ENCODE measurements around the gene HERPUD2.
"Not testable (repeated sequence)": the region's sequence is repeated elsewhere in the genome, so short reads cannot be mapped to it uniquely, and the experiment has no call there.

The HERPUD2 gene

DNA sequence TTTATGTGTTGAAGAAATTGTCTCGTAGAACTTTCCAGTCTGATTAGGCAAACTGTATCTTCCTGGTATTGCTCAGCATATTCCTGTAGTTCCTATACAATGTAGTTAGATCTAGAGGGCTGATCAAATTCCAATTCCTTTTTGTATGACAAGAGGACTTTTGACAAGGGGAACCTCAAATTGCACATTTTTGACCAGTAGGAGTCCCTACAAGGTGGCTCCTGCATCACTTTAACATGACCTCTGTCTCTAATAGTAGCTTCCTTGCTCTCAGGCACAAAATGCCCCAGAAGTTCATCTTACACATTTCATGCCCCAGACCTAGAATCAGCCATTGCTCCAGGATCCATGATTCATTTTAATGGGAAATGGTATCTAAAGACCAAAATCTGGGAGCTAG, 18.7 kb downstream of the HERPUD2 start:
- no peak for DNase-seq

DNA sequence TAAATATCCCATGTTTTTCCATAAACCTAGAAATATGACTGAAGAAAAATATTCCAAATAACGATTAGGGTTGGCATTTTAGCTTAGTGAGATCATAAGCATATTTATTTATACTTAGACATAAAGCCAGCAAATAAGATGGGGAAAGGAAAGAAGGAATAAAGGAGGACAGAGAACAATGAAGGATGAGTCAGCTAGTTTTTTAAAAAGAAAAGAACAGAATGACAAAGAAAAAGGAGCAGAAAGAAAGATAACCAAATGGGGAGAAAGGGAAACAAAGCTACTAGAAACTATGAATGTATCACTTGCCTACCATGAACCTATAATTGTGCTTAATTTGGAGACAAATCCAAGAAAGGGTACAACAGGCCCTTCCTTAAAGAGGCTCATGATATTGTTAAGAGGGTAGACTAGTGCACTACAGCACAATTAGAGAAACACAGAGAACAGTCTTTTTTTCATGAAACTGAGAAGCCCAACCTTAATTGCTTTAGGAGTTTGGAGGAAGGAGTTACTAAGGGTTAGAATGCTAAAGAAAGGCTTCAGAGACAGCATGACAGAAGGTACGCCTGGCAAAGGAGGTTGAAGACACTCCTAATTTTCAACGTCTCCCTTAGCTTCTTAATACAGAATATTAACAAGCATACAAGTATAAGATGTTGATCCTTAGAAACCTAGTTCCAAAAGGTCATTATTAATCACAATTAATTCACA, 23.9 kb downstream of the HERPUD2 start:
- DNase-seq: no peak

DNA sequence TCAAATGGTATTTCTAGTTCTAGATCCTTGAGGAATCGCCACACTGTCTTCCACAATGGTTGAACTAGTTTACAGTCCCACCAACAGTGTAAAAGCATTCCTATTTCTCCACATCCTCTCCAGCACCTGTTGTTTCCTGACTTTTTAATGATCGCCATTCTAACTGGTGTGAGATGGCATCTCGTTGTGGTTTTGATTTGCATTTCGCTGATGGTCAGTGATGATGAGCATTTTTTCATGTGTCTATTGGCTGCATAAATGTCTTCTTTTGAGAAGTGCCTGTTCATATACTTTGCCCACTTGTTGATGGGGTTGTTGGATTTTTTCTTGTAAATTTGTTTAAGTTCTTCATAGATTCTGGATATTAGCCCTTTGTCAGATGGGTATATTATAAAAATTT, 34.5 kb downstream of the HERPUD2 start:
- DNase-seq: not testable (repeated sequence)

DNA sequence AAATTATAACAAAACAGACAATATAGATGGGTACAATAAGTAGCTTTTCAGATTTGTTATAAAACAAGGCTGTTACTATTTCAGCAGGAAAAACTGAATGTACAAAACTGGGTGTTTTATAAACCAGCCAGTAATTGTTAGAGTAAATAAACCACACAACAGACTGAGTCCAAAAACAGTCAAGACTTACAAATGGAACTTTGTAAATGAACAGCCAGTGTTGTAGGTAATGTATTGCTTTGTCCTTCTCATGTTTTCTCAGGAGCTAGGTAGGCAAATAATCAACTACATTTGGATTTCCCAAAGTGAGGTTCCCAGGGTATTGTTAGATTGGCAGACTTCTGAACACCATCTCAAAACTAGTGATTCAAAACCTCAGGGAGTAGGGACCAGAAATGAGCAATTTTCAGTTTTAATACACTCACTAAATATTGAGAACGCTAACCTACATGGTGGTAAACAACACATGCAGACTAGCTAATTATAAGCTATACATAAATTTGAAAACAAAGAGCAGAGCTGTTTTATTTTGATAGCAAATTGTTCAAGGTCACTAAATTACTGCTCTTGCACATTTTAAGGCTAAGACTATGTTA, 36.2 kb downstream of the HERPUD2 start:
- DNase-seq: no peak

DNA sequence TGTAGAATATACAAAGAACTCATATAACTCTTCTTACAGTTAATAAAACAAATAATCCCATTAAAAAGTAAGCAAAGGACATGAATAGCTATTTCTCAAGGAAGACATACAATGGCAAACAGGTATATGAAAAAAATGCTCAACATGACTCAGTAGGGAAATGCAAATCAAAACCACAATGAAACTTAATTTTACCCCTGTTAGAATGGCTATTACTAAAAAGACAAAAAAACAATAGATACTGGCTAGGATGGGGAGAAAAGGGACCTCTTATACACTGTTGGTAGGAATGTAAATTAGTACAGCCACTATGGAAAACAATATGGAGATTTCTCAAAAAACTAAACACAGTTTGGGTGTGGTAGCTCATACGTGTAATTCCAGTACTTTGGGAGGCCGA, 37.8 kb downstream of the HERPUD2 start:
- DNase-seq: no peak

DNA sequence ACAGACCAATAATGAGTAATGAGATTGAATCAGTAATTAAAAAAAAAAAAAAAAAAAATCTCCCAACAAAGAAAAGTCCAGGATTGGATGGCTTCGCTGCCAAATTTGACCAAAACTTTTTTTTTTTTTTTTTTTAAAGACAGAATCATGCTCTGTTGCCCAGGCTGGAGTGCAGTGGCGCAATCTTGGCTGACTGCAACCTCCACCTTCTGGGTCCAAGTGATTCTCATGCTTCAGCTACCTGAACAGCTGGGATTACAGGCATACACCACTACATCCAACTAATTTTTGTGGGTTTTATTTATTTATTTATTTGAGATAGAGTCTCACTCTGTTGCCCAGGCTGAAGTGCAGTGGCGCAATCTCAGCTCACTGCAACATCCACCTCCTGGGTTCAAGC, 40.4 kb downstream of the HERPUD2 start:
- not testable (repeated sequence) for DNase-seq

DNA sequence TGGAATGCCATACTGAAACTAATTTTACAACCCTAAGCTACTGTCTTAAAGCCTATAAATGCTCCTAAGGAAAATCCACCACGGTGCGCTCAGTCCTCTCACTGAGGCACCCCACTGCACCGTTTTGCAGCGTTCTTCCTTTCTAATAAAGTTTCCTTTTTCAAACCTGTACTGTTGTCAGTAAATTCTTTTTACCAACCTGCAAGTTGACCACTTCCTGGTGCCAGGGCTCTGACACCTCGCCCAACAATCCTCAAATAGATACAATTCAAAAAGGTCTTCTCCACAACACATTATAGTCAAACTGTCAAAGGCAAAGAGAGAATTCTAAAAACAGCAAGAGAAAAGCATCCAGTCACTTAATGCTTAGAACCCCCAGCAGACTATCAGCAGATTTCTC, 42.8 kb downstream of the HERPUD2 start:
- DNase-seq: peak in 1 of 2 donors; percentile 7

DNA sequence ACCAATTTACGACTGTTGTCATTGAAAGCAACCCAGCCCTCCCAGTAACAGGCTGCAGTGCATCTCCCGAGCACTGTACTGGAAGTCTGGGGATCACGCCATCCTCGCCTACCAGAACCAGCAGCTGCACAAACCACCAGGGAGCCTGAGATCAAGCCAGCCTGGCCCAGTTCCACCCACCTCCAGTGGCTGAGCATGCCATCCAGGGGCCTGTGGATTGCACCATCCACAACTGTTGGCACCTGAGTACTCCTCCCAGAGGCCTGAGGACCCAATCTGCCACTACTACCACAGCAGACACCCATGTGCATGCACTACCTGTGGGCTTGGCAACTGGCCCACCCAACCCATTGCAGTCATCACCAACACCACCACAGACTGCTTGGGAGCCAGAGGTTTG, 44.2 kb downstream of the HERPUD2 start:
- no peak for DNase-seq

DNA sequence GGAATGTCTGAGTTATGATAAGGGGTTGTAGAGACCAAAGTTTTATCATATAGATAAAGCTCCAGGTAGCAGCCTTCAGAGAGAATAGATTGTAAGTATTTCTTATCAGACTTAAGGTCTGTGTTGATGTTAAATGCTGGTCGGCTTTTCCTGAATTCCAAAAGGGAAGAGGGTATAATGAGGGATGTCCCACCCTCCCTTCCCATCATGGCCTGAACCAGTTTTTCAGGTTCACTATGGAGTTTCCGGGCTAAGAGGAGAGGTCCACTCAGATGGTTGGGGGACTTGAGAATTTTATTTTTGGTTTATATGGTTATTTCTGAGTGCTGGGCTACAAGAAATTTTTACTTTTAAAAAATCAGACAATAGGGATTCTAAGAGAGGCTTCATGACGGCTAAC, 45.2 kb downstream of the HERPUD2 start:
- DNase-seq: no peak

DNA sequence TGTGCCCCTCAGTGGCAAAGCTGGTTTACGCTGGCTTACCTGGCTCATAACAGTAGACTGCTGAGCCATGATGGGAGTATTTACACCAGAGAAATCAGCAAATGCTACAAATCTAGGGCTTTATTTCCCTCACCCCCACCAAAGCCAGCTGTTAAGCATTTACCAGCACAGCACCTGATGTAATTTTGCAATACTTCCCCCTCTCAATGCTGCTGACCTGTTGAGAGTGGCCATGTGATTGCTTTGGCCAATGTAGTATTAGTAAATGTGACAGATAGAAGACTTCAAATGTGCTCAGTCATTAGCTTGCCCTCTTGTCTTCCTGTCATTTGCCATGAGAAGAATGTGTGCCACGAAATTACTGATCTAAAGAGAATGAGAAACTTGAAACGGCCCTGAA, 46.6 kb downstream of the HERPUD2 start:
- no peak for DNase-seq

DNA sequence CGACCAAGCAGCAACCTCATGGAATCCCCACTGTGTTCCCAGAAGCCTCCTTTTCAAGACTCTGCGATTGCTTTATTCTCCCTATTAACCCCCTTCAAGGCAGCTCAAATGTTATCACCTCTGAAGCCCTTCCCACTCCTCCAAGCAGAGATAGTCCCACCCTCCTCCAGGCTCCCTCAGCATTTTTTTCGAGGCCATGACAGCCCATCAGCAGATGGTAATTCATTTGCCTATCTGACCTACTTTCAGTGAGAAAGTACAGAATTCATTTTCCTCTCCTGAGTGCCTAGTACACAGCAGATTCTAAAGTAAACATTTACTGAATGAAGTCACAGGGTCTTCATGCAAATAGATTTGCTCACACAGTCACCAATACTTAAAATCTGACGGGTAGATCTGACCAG, 47.8 kb downstream of the HERPUD2 start:
- DNase-seq: no peak

DNA sequence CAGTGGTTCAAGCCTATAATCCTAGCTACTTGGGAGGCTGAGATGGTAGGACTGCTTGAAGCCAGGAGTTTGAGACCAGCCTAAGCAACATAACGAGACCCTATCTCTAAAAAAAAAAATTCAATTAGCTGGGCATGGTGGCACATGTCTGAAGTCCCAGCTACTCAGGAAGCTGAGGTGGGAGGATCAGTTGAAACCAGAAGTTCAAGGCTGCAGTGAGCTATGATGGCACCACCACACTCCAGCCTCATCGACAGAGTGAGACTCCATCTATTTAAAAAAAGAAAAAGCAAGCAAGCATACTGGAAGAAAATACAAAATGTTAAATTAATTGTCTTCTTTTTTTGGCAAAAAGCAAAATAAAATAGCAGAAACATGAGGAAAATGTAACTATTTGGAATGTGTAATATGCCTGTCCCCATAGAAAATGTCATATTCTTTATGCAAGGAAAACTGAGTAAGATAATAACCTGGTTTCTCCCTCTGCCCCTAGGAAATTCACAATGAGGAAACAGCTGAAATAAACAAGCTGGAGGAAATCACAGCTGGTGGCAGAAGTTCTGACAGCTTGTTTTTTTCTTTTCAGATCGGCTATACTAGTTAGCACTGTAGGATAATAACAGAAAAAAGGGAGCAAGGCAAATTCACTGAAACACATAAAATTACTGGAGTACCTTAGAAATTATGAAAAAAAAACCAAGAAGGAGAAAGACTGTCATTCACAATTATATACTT, 48.5 kb downstream of the HERPUD2 start:
- no peak for DNase-seq

DNA sequence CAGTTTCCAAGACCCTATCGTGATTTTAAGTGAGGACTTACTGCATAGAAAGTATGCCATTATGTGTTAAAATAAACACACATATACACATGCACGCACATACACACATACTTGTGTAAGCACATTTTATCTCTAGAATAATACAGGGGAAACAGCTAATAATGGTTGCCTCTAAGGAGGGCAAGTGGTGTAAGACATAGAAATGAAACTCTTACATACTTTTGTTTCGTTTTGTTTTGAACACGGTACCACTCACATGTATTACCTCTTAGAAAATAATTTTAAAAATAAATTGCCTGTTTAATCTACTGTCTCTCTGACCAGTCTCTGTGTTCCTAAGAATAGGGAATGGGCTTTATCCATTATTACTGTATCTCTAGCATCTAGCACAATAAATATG, 49.2 kb downstream of the HERPUD2 start:
- no peak for DNase-seq

DNA sequence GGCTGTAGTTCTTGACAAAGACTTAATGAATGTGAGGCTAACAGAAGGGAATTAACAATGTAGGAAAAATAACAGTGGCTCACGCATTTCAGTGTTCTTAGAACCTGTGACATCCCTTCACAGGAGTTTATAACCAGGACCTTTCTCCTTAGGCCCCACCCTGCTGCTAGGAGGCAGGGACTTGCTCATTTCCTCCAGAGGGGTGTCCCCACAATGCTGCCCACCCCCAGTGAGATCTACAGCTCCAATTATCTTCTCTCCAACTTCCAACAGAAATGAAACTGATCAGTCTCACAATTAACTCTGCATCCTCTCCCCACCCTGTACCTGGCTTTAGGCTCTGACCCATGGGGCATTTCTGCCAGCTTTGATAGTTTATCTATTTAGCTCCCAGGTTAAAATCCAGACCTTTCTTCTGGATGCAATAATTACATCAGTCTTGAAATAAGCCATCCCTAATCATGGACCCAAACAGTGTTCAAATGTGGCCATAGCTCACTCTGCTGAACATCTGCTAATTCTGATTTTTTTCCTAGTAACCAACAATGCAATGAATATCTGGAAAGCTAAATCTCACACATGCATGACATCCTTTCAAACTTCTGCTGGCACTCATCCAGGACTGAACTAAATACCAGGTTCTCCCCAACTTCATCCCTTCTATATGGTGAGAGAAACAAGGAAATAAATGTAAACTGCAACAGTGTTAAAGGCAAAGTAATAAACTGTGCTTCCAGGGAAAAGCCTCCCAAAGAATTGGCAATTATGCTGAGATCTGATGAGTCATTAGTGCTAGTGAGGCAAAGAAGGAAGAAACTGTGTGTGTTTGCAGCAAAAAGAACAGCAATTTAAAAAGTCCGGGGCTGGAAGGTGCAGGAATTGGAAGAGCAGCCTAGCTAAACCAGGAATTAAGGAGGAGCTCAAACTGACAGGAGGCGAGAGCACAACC, 64.6 kb downstream of the HERPUD2 start:
- no peak for DNase-seq

DNA sequence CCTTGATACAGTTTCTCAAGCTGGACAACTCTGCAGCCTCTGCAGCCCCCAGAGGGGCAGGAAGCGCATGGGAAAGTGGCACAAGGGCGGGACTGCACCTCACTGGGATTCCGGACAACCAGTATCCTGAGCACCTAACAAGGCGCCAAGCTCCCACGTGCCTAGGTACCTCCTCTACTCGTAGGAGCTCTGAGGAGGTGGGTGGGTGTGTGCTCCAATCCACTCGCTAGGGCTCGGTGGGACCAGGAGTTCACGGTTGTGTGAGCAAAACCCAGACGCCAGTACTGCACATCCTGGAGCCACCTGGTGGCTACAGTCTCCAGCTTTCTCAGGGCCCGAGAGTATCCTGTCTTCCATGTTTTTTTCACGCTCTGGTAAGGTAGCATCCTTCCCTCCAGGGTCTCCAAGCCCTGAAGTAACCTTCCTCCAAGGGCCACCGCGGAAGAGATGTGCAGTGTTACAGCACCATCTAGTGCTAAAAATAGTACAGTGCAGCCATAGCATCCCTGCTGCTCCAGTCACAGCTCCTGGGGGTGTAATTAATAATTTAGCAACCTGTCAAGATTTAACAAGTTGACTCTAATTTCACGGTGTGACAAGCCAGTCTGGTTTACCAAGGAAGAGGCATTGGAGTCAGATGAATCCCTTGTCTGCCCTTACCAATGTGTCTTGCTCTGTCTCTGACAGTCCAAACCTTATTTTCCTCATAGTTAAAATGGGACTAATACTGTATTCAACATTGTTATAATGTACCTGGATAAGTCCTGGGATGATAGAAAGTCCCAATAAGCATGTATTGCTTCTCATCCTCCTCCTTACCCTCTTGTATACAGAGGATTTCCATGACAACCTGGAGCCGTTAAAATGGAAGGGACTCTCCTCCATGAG, 70.4 kb downstream of the HERPUD2 start:
- peak; percentile 30 to 47 for DNase-seq

DNA sequence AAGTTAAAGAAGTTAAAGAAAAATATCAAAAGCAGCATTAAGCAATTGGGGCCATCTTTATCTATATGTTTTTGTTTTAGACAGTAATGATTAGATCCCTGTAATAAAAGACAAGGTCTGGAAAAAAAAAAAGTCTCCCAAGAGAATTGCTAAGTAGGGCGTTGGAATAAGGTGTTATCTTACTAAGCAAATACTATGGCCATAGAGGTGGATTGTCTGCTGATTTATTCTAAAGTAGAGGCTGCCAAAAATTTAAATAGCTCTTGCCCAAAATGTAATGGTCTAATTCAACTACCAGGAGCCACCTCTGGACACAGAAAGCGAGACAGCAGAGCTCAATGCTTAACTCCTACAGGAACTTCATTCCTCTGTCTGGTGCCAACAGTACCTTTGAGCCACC, 71.6 kb downstream of the HERPUD2 start:
- DNase-seq: no peak

DNA sequence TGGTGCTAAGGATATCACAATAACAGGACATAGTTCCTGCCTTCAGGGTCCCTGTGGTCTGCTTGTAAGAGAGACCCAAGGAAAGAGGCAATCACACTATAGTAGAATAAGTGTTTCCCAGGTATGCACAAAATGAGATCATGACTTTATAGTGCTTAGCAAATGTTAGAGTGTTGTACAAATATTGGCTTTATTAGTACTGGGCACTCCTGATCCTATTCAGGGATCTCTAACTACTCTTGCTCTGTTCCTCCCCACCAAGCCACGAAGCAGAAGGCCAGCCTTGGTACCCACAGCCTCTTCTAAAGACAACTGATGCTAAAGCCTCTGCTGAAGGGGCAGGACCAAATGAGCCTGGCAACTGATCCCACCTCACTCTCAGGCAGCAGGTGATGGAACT, 75.1 kb downstream of the HERPUD2 start:
- DNase-seq: no peak

DNA sequence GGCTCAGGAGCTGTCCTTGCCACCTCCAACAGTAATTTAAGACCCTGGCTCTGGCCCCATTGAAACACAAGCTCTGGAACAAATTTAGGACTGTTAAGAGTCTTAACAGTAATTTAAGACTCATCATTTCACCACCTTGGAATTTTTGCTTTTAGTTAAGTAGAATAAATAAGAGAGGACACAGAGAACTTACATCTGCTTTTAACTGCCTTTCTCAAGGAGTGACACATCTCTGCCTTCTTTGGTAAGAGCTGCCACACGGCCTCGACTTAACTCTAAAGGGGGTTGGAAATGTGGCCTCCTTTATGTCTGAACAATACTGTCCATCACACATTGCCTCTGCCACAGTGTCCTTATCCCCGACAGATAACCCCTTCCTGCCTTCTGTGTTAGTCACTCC, 77.9 kb downstream of the HERPUD2 start:
- no peak for DNase-seq

DNA sequence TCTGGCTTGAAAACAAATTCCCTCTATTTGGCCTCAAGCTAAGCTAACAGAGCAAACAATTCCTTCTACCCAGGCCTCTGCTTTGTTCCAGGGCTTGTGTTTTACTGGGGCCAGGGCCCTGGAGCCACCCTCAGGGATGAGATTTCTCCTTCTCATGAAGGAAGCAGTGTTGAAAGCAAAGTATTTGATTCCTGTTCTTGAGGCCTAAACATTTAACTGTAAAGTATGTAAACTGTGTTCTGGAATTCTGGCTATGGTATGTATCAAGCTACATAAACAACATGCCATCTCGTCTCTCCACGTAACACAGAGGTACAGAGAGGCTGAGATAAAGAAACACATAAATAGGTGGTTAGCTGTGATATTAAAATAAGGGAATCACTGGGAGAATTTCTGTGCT, 81.8 kb downstream of the HERPUD2 start:
- no peak for DNase-seq

DNA sequence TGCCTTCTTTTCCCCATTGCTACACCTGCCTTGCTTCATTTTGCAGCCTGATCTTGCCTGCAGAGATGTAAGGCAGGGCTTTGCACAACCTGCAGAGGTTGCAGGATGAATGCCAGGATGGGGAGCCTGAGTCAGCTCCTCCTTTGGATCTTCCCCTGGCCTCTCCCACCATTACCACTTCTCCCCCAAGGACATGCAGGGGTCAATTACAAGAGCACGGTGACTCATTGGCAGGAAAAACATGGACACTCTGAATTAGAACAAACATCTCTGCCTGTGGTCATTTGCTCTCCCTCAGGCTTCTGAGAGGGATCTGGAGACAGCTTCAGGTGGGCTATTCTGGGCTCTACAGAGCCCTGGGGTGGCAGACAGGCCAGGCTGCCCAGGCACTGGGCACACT, 89.2 kb downstream of the HERPUD2 start:
- no peak for DNase-seq

DNA sequence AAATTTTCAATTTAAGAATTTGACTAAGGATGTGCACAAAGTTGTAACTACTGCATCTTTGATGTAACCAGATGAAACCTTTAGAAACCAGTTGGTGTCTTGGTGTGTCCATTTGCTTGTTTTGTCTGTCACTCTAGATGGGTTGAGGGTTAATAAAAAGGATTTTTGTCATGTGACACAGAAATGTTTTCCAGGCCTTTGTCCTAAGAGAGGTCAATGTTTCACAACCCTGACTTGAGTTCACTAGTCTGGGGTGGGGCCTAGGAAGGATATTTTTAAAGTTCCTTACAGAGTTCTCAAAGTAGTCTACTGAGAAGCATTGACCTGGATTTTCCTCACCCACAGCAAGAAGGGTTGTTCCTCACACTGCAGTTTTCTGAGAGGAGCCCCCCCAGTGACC, 90.3 kb downstream of the HERPUD2 start:
- no peak for DNase-seq

DNA sequence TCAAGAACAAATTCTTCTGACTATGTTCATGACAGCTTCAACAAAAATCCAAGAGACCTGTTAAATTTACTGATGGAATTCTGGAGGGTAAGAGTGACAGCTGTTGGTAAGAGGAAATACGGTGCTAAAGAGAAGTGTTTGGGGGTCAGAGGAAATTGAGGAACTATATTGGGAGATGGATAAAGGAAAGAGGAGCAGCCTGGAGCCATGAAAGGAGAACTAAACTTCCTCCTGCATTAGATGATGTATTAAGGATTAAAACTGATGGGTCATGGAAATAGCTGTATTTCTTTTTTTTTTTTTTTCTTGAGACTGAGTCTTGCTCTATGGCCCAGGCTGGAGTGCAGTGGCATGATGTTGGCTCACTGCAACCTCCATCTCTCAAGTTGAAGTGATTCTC, 95.3 kb downstream of the HERPUD2 start:
- DNase-seq: no peak
